Activated naive CD8-positive, alpha-beta T cell treated with anti-CD3 and anti-CD28 coated beads, Interleukin-2, amount 10 ng/mL, durations not matched to agents 7 days and 5 days (primary cell): Measurements from ENCODE around the gene CTNNA3. TPM values are rescaled to one million over a fixed set of nuclear protein-coding genes. Genes with fewer than 3 reads are reported as not detected.

Experiments
- ATAC-seq: fragments of 150-1000 bp; cut with Tn5 transposase; one replicate; pipeline ENCODE4 v1.10.0; 2021; ENCODE audit warnings: low read depth, moderate library complexity
- POLR2A ChIA-PET: fragments of 350-600 bp; sonication (Branson Sonifier 250); formaldehyde crosslinking; loops from one replicate; lab custom pipeline; 2021; ENCODE audit warnings: antibody characterized with exemption; lab: Charles Lee
- DNase-seq: peaks from one replicate; pipeline ENCODE4 v3.0.0; 2021
- H3K27ac Mint-ChIP-seq: one replicate; pipeline ENCODE4 v1.8.0; 2022; ENCODE audit warnings: mild to moderate bottlenecking, mixed read lengths
- H3K27me3 Mint-ChIP-seq: one replicate; pipeline ENCODE4 v1.8.0; 2022; ENCODE audit warnings: mild to moderate bottlenecking, moderate library complexity, mixed read lengths
- H3K36me3 Mint-ChIP-seq: one replicate; pipeline ENCODE4 v1.8.0; 2021; ENCODE audit warnings: mild to moderate bottlenecking, mixed read lengths
- H3K4me1 Mint-ChIP-seq: one replicate; pipeline ENCODE4 v1.8.0; 2021; ENCODE audit warnings: mixed read lengths
- H3K4me3 Mint-ChIP-seq: one replicate; pipeline ENCODE4 v1.8.0; 2022; ENCODE audit warnings: mild to moderate bottlenecking, moderate library complexity, mixed read lengths
- H3K9me3 Mint-ChIP-seq: one replicate; pipeline ENCODE4 v1.8.0; 2021; ENCODE audit warnings: mixed read lengths
- total RNA-seq, 2 experiments: library from RNA; stranded (reverse); gene quantifications; one replicate each; pipeline ENCODE4 v1.2.3, GENCODE V29; 2021

The CTNNA3 gene
- total RNA-seq, 2 experiments from 2014 or later = 2.4 to 3.6 TPM

DNA sequence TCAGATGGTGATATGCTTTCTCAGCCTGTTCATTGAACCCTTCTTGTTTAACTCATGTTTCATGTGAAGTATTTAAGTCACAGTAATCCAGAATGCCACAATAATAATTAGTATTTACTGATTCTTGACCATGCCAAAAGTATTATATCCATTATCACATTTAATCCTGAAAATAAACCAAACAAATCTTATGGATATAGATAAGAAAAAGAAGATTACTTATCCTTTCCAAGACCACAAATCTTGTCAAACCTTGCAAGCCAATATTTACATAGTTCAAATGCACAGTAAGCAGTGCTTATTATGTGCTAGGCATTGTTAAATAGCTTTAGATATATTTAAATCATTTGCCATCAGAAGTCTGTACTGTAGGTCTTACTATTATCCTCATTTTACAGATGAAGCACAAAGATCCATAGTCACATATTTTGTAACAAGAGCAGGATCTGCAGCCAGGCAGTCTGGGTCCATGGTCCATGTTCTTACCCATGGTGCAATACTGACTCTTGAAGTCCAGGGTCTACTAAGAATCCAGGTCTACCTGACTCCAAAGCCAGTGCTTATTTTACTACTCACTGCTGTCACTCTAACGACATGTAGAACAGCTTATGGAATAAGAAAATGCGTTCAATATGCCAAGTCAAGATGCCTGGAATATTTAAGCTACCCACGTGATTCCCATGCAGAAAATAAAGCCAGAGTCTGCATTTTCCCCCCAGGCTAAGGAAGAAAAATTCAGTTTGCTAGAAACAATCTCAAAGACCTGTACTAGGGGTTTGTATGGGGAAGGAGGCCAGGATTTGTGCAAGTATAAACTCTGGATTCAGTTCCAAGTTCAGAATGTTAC lies 1755.0 kb downstream of the CTNNA3 start:
- no peaks in the 10 kb centered on the region for H3K4me1 Mint-ChIP-seq
- no peak overlapping the region for H3K27ac Mint-ChIP-seq
- no peak overlapping the region for H3K4me3 Mint-ChIP-seq
- POLR2A ChIA-PET = no interaction called here
- no peak for DNase-seq
- H3K36me3 Mint-ChIP-seq = no peaks in the 10 kb centered on the region
- H3K9me3 Mint-ChIP-seq = peaks cover 2% of the 10 kb centered on the region
- ATAC-seq = no peak
- H3K27me3 Mint-ChIP-seq = no peaks in the 10 kb centered on the region

DNA sequence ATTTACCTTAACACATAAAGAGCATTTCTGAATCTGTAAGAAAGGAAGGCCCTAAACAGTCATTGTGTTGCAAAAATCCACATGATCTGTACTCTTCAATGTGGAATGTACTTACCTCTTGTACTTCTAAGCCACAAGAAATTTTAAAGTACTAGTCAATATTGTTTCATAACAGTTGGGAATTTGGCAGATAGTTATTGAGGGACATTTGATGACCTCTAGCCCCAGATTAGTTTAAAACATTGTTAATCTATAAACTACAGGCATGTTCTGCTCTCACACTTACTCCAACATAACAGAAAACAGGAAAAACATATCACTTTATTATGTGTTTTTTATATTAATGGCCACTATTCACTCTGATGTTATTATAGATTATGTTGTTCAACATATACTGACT lies 1755.9 kb downstream of the CTNNA3 start:
- Mint-ChIP-seq H3K27me3 (no peaks in the 10 kb centered on the region), H3K4me3 (no peak overlapping the region), H3K9me3 (peaks cover 2% of the 10 kb centered on the region), H3K27ac (no peak overlapping the region), H3K4me1 (no peaks in the 10 kb centered on the region), H3K36me3 (no peaks in the 10 kb centered on the region)
- ATAC-seq (no peak), DNase-seq (no peak)
- POLR2A ChIA-PET = no interaction called here

DNA sequence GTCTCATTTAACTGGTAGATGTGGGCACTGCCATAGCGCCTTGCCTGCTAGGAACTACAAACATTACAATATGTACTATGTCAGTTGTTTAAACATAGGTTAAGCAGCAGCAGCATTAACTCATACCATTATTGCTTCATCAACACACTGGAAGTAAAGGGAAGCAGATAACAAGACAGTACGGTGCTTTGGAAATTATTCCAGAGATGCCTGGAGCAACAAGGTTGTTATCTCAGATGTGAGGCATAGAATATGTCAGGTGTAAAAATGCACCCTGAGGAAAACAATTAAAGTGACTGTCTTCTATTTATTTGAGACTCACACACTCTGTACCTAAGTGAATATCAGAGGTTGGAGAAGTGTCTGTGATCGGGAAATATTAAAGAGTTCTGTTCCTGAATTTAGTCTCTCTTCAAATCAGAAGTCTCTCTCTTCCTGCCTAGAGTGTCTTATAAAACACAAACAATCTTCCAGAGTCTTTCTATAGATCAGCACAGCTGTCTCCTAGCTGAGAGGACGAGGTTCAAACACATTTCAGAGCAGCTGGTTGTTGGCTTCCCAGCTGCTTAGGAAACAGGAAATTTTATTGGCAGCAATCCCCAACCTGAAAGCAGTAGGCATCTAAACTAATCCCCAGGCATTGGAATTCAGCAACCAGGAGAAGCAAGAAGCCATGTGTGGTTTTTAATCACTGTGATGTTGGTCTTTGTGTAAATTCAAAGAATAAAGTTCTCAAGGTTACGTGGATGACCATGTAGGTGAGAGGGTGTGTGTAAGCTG lies 1764.5 kb downstream of the CTNNA3 start:
- no peaks in the 10 kb centered on the region for H3K9me3 Mint-ChIP-seq
- no peak overlapping the region for H3K27ac Mint-ChIP-seq
- DNase-seq (no peak), ATAC-seq (no peak)
- H3K36me3 Mint-ChIP-seq = no peaks in the 10 kb centered on the region
- H3K4me3 Mint-ChIP-seq = no peak overlapping the region
- no peaks in the 10 kb centered on the region for H3K27me3 Mint-ChIP-seq
- POLR2A ChIA-PET = no interaction called here
- H3K4me1 Mint-ChIP-seq = no peaks in the 10 kb centered on the region

DNA sequence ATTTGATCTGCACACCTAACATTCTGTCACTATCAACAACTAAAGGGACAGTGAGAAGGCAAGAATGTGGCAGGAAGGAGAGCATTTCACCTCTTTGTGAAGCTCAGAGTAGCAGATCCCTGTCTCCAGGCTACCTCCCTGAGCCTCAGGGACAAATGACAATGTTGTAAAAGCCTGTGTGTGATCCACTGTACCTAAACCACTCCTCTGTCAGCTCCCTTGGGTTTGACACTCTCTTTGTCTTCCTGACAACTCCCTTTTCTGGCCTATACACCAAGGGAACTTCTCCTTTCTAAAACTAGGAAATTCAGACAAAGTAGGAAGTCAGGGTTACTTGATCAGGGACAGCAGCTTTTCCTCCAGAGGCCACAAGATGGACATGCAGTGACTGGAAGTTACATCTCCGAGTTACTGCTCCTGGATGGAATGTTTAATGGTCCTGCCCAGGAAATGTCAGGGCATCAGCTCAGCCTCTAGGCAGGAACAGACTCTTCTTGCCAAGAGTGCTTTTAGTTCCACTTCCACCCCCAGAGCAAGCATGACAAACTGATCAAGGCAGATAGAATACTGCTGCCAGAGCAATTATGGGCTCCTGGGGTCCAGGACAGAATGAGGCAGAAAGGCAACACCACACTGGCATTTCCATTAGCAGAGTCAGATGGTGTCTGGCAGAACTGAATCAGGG lies 1784.7 kb downstream of the CTNNA3 start:
- POLR2A ChIA-PET = no interaction called here
- Mint-ChIP-seq H3K4me3 (no peak overlapping the region), H3K27me3 (no peaks in the 10 kb centered on the region)

DNA sequence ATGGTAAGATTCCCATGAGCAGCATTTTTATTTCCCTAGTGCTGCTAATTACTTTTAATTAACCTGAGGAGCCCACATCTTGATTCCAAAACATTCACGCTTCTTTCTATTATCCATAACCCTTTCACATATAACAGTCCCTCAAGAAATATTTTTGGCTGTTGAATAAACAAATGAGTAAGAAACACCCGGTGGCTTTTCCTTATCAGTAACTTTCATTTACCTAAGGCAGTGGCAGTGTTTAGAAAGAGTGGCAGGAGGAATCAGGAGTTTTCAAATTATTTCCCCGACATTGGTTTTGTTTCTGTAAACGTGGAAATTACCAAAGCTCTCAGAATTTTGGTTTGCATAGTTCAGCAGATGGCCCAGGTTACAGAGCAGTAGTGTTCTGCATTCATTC lies 1785.8 kb downstream of the CTNNA3 start:
- H3K4me1 Mint-ChIP-seq = no peaks in the 10 kb centered on the region
- no peaks in the 10 kb centered on the region for H3K27me3 Mint-ChIP-seq
- peaks cover 2% of the 10 kb centered on the region for H3K9me3 Mint-ChIP-seq
- ATAC-seq (no peak), DNase-seq (no peak)
- H3K4me3 Mint-ChIP-seq = no peak overlapping the region
- no peak overlapping the region for H3K27ac Mint-ChIP-seq
- POLR2A ChIA-PET = no interaction called here
- H3K36me3 Mint-ChIP-seq = no peaks in the 10 kb centered on the region

More for the DNA sequence above, 1784.7 kb downstream of the CTNNA3 start:
- Mint-ChIP-seq H3K9me3 (peaks cover 1% of the 10 kb centered on the region), H3K4me1 (no peaks in the 10 kb centered on the region), H3K27ac (no peak overlapping the region), H3K36me3 (no peaks in the 10 kb centered on the region)
- DNase-seq (no peak), ATAC-seq (no peak)

DNA sequence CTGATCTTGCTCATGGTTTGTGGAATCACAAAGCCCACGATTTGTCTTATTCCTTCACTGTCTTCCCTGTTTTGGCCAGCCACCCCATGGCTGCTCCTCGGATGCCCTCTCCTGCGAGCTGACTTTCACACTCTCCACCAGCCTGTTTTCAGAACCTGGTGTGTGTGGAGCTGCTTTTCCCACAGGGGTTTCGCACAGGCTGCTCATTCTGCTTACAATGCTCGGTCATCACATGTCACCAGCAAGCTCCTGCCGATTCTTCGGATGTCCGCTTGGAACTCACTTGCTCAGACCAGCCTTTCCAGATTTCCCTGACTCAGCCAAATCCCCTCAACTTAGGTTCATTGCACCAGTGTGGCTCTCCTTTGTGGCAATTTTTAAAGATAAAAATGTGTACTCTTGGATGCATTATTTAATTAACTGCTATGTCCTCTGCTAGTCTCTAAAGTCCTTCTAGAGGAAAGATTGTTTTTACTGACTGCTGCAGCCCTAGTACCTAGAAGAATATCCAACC lies 1788.7 kb downstream of the CTNNA3 start:
- no peak for ATAC-seq
- DNase-seq = no peak
- Mint-ChIP-seq H3K4me1 (no peaks in the 10 kb centered on the region), H3K36me3 (no peaks in the 10 kb centered on the region), H3K9me3 (peaks cover 4% of the 10 kb centered on the region), H3K4me3 (no peak overlapping the region), H3K27me3 (no peaks in the 10 kb centered on the region), H3K27ac (no peak overlapping the region)
- POLR2A ChIA-PET = no interaction called here

DNA sequence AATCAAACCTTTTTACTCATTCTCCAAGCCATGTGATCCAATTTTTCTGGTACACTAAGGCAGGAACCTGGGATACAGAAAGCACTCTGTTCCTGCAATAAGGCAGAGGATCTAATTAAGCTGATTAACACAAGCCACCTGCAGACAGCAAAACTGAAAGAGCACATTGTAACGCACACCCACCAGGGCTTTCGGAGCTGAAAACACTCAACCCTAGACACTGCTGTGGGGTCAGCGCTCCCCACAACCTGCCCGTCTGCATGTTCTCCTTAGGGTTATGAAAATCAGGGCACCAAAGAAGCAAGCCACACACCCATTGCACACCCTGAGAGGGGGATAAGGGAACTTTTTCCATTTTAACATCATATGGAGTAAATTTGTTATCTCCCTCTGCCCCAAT lies 1792.4 kb downstream of the CTNNA3 start:
- no peaks in the 10 kb centered on the region for H3K36me3 Mint-ChIP-seq
- POLR2A ChIA-PET = no interaction called here
- no peaks in the 10 kb centered on the region for H3K4me1 Mint-ChIP-seq
- H3K27me3 Mint-ChIP-seq = no peaks in the 10 kb centered on the region
- no peak overlapping the region for H3K27ac Mint-ChIP-seq
- H3K4me3 Mint-ChIP-seq = no peak overlapping the region
- H3K9me3 Mint-ChIP-seq = peaks cover 2% of the 10 kb centered on the region
- DNase-seq = no peak
- no peak for ATAC-seq

DNA sequence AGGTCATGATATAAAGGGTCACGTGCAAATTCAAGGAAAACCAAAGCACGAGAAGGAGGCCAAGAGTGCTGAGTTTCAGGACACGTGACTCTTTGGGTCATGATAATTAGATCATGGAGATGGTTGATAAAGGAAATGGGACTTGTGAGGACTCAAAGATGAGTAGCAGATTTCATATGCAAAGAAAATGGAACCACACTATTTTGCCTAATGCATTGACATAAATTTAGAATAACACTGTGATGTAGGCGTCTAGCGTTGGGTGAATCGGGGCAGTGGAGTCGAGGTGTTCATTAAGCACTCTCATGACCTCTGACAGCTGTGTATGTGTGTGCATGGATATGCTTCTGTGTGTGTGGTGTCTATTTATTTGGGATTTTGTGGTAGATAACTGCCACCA lies 1795.7 kb downstream of the CTNNA3 start:
- Mint-ChIP-seq H3K4me3 (no peak overlapping the region), H3K4me1 (no peaks in the 10 kb centered on the region), H3K27ac (no peak overlapping the region), H3K9me3 (peaks cover 2% of the 10 kb centered on the region), H3K27me3 (no peaks in the 10 kb centered on the region), H3K36me3 (no peaks in the 10 kb centered on the region)
- POLR2A ChIA-PET = no interaction called here
- ATAC-seq = no peak
- no peak for DNase-seq

DNA sequence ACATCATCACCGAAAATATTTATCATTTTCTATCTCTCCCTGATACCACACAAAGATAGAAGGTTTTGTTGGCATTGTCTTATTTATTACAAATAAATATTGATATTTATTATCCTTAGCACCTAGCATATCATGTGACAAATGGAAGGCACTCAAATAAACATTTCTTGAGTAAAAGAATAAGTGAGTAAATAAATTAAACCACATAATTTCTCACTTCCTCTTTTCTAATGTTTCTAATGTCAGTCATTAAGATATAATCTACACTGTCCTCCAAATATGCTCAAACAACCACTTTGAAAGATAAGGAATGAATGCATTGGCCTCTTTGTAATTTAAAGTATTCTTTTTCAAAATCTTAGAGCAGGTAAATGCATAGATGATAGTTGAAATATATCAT lies 1797.9 kb downstream of the CTNNA3 start:
- ATAC-seq = no peak
- Mint-ChIP-seq H3K27ac (no peak overlapping the region), H3K4me1 (no peaks in the 10 kb centered on the region), H3K27me3 (no peaks in the 10 kb centered on the region), H3K36me3 (no peaks in the 10 kb centered on the region), H3K4me3 (no peak overlapping the region), H3K9me3 (no peaks in the 10 kb centered on the region)
- POLR2A ChIA-PET = no interaction called here
- DNase-seq = no peak

DNA sequence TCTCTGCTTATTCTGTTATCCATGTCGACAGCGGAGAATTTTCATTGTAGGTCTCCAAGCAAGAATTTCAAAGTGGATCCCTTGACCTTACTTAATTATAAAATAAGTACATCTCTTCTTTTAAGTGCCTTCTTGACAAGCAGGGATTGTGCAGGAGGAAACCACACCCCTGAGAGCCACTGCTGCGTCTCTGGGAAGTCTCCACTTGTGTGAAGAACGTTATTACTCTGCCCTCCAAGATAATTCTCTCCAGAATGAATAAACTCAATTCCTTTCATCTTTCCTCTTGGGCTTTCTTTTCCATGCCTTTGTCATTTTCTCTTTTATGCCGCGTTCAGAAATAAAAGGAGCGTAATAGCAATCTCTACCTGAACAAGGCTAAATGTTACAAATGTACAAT lies 1801.0 kb downstream of the CTNNA3 start:
- no peaks in the 10 kb centered on the region for H3K27me3 Mint-ChIP-seq
- DNase-seq (no peak), ATAC-seq (no peak)
- H3K27ac Mint-ChIP-seq = no peak overlapping the region
- POLR2A ChIA-PET = no interaction called here
- no peak overlapping the region for H3K4me3 Mint-ChIP-seq
- H3K4me1 Mint-ChIP-seq = no peaks in the 10 kb centered on the region
- no peaks in the 10 kb centered on the region for H3K36me3 Mint-ChIP-seq
- H3K9me3 Mint-ChIP-seq = no peaks in the 10 kb centered on the region

DNA sequence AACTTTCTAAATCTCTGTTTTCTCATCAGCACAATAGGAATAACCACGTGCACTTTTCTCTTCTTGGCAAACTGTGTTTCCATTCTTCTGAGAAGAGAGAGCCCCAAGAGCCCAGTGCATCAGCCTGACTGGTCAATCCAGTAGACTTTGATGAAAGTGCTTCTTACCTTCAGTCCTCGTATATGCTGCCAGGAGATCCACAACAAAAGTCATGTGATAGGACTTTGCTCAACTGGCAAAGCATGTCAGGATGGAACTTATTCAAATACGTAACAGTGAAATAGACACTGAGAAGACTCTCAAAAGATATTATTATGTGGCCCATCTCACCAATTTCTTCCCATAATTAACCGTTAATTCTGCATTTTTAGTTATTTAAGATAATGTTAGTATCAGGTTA lies 1801.6 kb downstream of the CTNNA3 start:
- no peak for ATAC-seq
- POLR2A ChIA-PET = no interaction called here
- Mint-ChIP-seq H3K27me3 (no peaks in the 10 kb centered on the region), H3K36me3 (no peaks in the 10 kb centered on the region), H3K9me3 (no peaks in the 10 kb centered on the region), H3K4me1 (no peaks in the 10 kb centered on the region), H3K4me3 (no peak overlapping the region), H3K27ac (no peak overlapping the region)
- no peak for DNase-seq

DNA sequence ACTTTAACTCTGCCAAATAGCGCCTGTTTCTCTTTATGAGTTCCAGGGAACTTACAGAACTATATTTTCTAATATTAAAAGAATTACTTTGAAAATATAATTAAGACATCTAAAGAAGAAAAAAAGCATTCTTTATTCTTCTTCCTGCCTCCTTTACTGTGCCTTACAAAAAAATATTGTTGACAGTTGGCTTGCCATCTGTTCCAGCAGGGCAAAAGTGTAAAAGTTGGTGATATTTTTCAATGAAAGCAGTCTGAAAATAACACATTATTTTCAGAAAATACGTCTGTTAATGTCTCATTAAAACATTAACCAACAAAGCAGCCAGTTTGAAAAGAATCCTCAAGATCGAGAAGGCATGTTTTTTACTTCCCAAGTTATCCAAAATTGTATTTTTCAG lies 1802.3 kb downstream of the CTNNA3 start:
- POLR2A ChIA-PET = no interaction called here
- no peak for ATAC-seq
- H3K27ac Mint-ChIP-seq = no peak overlapping the region

DNA sequence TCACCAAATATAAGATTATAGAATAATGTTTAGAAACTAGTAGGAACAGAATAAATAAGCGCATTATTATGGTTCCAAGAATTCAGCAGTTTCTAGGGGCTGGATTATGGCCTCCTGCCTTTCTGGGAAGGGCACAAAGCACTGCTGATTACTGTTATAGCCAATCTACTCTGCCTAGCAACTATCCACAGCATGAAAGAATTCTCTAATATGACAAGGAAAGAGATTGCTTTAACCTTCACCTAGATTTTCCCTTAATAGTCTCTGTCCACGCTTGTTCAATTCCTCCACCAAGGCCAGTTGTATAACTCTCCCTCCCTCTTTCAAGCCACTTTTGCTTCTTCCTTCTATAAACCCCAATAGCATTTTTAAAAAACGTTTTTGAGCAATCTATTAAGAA lies 1803.7 kb downstream of the CTNNA3 start:
- Mint-ChIP-seq H3K27ac (no peak overlapping the region), H3K4me1 (no peaks in the 10 kb centered on the region), H3K9me3 (peaks cover 2% of the 10 kb centered on the region), H3K27me3 (no peaks in the 10 kb centered on the region), H3K4me3 (no peak overlapping the region), H3K36me3 (no peaks in the 10 kb centered on the region)
- DNase-seq (no peak), ATAC-seq (no peak)
- POLR2A ChIA-PET = no interaction called here

More for the DNA sequence above, 1802.3 kb downstream of the CTNNA3 start:
- Mint-ChIP-seq H3K27me3 (no peaks in the 10 kb centered on the region), H3K36me3 (no peaks in the 10 kb centered on the region), H3K9me3 (no peaks in the 10 kb centered on the region), H3K4me1 (no peaks in the 10 kb centered on the region), H3K4me3 (no peak overlapping the region)
- DNase-seq = no peak
